ENCODE data around the gene NAAA.

- TF ChIP-seq CTCF (IDR thresholded peaks at IDR 0.05; ENCODE audit: low read depth, low read length, poor library complexity, severe bottlenecking) (no peak), EZH2phosphoT487 (IDR thresholded peaks at IDR 0.05; ENCODE audit: borderline replicate concordance, low read length) (no peak)
Observed at GRCh38 chr4:75953509-75953908, 12.7 kb upstream of the NAAA start.
